Heart left ventricle (tissue), 13 donors: ENCODE data around the gene CTNNAL1.

Experiments
- CTCF ChIP-seq, 12 donors: fragments of 200-600 bp; sonication (generic) in 4 of 12; IDR thresholded peaks; one replicate each; pipeline versions ENCODE4 v1.5.0 to v1.8.0; 2018 to 2022; ENCODE audit warnings: antibody characterized with exemption in 12 of 12, mild to moderate bottlenecking in 5 of 12
- POLR2A ChIP-seq, 2 donors: fragments of 450-650 bp; IDR thresholded peaks; one replicate each; pipeline ENCODE4 v1.6.1; 2017; ENCODE audit warnings: antibody characterized with exemption in 2 of 2, mild to moderate bottlenecking in 2 of 2, moderate library complexity in 2 of 2
- donor health status: ischemic (EF 13 %, LVEDD 7.1; RV severe dilation, severe dysfunction).
- donor health status: DM: no; HTN: yes; CAD: no.
- donor health status: DM: no; HTN: no; CAD: no.
- donor health status: ischemic (EF 25% LVEDD 6.9; RV normal size, moderate dysfunction).
- donor health status: ischemic (EF 25% LVEDD 5.7; RV mildly dilated, moderate dysfunction).
- donor health status: ischemic (EF 35%, LVEDD 5.7; RV mildly dilated, moderate dysfunction).
- donor health status: nonischemic (EF 11% LVEDD 7.7; RV severe dilation, severe dysfunction).
- donor health status: DM: yes; HTN: yes; CAD: no.
- donor health status: PGD.
- donor health status: ischemic (EF 29% LVEDD 5.4; RV normal size, mild dysfunction).
- donor health status: nonischemic (EF 23%, LVEDD 6.1; RV moderate dilation, normal function).

- TF ChIP-seq CTCF (IDR thresholded peaks at IDR 0.05) (no peak), POLR2A (IDR thresholded peaks at IDR 0.05) (no peak)
Observed at GRCh38 chr9:108897324-108898096, 115.8 kb downstream of the CTNNAL1 start.
